ENCODE measurements around the gene FAM163A.

FAM163A gene

DNA sequence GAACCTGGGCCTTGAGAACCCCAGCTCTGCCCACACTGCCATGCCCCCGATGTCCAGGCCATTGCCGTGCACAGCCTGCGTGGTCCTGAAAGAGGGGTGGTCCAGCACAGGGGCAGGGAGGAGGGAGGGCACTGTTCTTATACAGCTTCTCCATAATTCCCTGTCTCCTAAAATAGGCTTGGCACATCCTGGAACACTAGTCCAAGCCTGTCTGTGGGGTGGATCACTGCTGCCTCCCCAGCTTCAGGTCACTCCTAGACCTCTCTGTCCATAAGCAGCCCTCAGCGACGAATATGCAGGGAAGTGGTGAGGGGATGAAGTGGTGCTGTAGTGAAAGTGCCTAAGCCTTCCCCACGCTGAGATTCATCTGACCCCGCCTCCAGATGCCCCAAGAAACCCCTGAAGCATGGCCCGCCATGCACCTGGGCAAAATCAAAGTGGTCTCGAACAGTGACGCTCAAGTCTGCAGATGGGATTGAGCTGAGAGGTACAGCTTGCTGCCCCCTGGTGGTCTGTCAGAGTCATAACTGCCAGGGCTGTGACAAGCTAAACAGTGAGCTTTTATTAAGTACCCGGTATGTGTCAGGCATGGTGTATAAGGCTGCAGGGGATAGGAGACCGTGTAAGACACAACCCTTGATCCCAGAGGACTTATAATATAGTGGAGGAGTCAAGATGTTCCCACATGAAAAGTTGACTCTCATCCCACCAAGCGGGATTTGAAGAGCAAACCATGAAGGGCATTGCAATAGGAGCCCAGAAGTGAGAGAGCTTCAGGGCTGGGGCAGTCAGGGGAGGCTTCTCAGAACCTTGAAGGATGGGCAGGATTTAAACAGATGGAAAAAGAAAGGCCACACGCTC is 66.6 kb downstream of the FAM163A start:
- H3K4me3 ChIP-seq (ENCODE audit: low read depth in 1 of 2, low read length in 2 of 2): no peak overlapping the region
- peak; percentile 74 for DNase-seq
- H4K20me1 ChIP-seq (ENCODE audit: insufficient read depth, low read length): no peaks in the 10 kb centered on the region
- no peaks in the 10 kb centered on the region for H3K79me2 ChIP-seq (ENCODE audit: insufficient read depth, low read length)
- peak; percentile 84 for ATAC-seq (ENCODE audit: insufficient read depth, low read depth)
- H3K36me3 ChIP-seq (ENCODE audit: insufficient read depth, low read length): no peaks in the 10 kb centered on the region
- H3K27me3 ChIP-seq (ENCODE audit: insufficient read depth, low read length, poor library complexity): peaks cover 6% of the 10 kb centered on the region
- H2AFZ ChIP-seq (ENCODE audit: low read depth, low read length): no peak overlapping the region
- H3K27ac ChIP-seq (ENCODE audit: low read length): no peak overlapping the region
- H3K4me2 ChIP-seq (ENCODE audit: insufficient read depth, low read length): peak overlapping the region; percentile 49; the same call in 1 of the 2 replicates
- H3K9me3 ChIP-seq (ENCODE audit: insufficient read depth, low read length, severe bottlenecking): no peaks in the 10 kb centered on the region
- peaks cover 12% of the 10 kb centered on the region for H3K4me1 ChIP-seq (ENCODE audit: insufficient read depth, low read length)
- no peak for TF ChIP-seq EZH2 (IDR thresholded peaks at IDR 0.05; ENCODE audit: borderline replicate concordance, low read depth, low read length, severe bottlenecking)
- TF ChIP-seq, protein P1, sequence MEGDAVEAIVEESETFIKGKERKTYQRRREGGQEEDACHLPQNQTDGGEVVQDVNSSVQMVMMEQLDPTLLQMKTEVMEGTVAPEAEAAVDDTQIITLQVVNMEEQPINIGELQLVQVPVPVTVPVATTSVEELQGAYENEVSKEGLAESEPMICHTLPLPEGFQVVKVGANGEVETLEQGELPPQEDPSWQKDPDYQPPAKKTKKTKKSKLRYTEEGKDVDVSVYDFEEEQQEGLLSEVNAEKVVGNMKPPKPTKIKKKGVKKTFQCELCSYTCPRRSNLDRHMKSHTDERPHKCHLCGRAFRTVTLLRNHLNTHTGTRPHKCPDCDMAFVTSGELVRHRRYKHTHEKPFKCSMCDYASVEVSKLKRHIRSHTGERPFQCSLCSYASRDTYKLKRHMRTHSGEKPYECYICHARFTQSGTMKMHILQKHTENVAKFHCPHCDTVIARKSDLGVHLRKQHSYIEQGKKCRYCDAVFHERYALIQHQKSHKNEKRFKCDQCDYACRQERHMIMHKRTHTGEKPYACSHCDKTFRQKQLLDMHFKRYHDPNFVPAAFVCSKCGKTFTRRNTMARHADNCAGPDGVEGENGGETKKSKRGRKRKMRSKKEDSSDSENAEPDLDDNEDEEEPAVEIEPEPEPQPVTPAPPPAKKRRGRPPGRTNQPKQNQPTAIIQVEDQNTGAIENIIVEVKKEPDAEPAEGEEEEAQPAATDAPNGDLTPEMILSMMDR (IDR thresholded peaks at IDR 0.05; ENCODE audit: borderline replicate concordance, extremely low read depth, low read length, poor library complexity, severe bottlenecking): peak; percentile 96
- no peak overlapping the region for H3K9ac ChIP-seq (ENCODE audit: low read depth, low read length)

DNA sequence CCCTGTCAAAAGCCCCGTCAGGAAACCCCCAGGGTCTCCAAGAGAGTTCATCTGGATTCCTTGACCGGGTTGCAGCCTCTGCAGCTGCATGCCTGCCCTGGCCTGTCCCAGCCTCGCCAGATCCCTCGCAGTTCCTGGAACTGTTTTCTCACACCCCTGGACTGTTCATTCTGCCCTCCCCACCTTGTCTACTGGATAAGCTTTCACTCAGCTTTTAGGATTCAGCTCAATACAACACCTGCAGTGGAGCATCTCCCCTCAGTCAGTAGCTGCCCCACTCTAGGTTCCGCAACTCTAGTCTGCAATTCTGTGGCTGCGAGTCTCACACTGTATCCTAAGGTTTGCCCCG is 67.2 kb downstream of the FAM163A start:
- Histone ChIP-seq H3K27me3 (ENCODE audit: insufficient read depth, low read length, poor library complexity) (peaks cover 6% of the 10 kb centered on the region), H3K4me3 (ENCODE audit: low read depth in 1 of 2, low read length in 2 of 2) (no peak overlapping the region), H3K79me2 (ENCODE audit: insufficient read depth, low read length) (no peaks in the 10 kb centered on the region), H3K9me3 (ENCODE audit: insufficient read depth, low read length, severe bottlenecking) (no peaks in the 10 kb centered on the region), H4K20me1 (ENCODE audit: insufficient read depth, low read length) (no peaks in the 10 kb centered on the region), H3K27ac (ENCODE audit: low read length) (no peak overlapping the region), H3K4me1 (ENCODE audit: insufficient read depth, low read length) (peaks cover 18% of the 10 kb centered on the region), H3K4me2 (ENCODE audit: insufficient read depth, low read length) (no peak overlapping the region), H2AFZ (ENCODE audit: low read depth, low read length) (no peak overlapping the region), H3K36me3 (ENCODE audit: insufficient read depth, low read length) (no peaks in the 10 kb centered on the region), H3K9ac (ENCODE audit: low read depth, low read length) (no peak overlapping the region)
- ATAC-seq (ENCODE audit: insufficient read depth, low read depth): no peak
- TF ChIP-seq, protein P1 (IDR thresholded peaks at IDR 0.05; ENCODE audit: borderline replicate concordance, extremely low read depth, low read length, poor library complexity, severe bottlenecking): no peak
- no peak for TF ChIP-seq EZH2 (IDR thresholded peaks at IDR 0.05; ENCODE audit: borderline replicate concordance, low read depth, low read length, severe bottlenecking)
- DNase-seq: no peak

DNA sequence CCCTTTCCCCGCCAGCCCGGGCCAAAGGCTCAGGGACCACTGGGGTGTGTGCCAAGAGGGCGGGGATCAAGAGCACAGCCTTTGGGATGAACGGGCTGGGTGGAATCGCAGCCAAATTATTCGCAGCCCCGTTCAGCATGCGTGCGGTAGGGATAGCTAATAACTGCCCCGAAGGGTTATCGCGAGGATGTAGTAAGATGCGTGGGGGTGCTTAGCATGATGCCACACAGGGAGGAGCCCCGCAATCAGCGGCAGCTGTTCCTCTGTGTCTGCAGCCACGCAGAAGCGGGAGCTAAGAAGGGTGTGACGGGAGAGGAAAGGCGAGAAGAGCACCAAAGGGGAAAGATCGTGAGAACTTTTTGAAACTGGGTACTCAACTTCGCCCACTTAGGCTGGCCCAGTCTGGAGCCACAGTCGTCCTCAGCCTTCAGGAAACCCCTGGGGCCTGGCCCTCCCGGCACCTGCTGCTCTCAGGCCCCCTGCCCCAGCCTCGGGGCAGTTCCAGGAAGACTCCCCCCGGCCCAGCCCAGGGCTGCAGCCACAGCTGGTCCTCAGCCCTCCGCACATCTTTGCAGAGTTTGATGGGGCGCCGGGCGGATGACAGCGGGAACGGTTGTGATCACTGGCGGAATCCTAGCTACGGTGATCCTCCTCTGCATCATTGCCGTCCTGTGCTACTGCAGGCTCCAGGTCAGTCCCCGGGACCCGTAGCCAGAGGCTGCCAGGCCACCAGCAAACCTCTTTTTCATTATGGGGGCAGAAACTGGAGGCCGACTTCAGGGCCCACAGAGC is 69.6 kb downstream of the FAM163A start:
- DNase-seq (no peak), ATAC-seq (ENCODE audit: insufficient read depth, low read depth) (no peak)
- no peaks in the 10 kb centered on the region for H3K36me3 ChIP-seq (ENCODE audit: insufficient read depth, low read length)
- H3K4me2 ChIP-seq (ENCODE audit: insufficient read depth, low read length): no peak overlapping the region
- no peak overlapping the region for H3K27ac ChIP-seq (ENCODE audit: low read length)
- H3K9ac ChIP-seq (ENCODE audit: low read depth, low read length): no peak overlapping the region
- H3K79me2 ChIP-seq (ENCODE audit: insufficient read depth, low read length): no peaks in the 10 kb centered on the region
- no peak overlapping the region for H3K4me3 ChIP-seq (ENCODE audit: low read depth in 1 of 2, low read length in 2 of 2)
- H2AFZ ChIP-seq (ENCODE audit: low read depth, low read length): no peak overlapping the region
- TF ChIP-seq EZH2 (IDR thresholded peaks at IDR 0.05; ENCODE audit: borderline replicate concordance, low read depth, low read length, severe bottlenecking): no peak
- TF ChIP-seq, protein P1 (IDR thresholded peaks at IDR 0.05; ENCODE audit: borderline replicate concordance, extremely low read depth, low read length, poor library complexity, severe bottlenecking): no peak
- H3K9me3 ChIP-seq (ENCODE audit: insufficient read depth, low read length, severe bottlenecking): no peaks in the 10 kb centered on the region
- H3K27me3 ChIP-seq (ENCODE audit: insufficient read depth, low read length, poor library complexity): no peaks in the 10 kb centered on the region
- peaks cover 23% of the 10 kb centered on the region for H3K4me1 ChIP-seq (ENCODE audit: insufficient read depth, low read length)
- no peaks in the 10 kb centered on the region for H4K20me1 ChIP-seq (ENCODE audit: insufficient read depth, low read length)

All from DND-41 (cell line).